OCI-LY1 (cell line): ENCODE data around the gene KLHL15.

Source experiments
- H2AFZ ChIP-seq: fragments of 200-600 bp; sonication (generic), shearing (Covaris generic); 2 replicates; pipeline ENCODE4 v1.6.0; 2014; ENCODE audit warnings: antibody characterized with exemption, mild to moderate bottlenecking, low read length
- H3F3A ChIP-seq: fragments of 200-600 bp; sonication (generic), shearing (Covaris generic); 2 replicates; pipeline ENCODE4 v1.6.0; 2014; ENCODE audit warnings: mild to moderate bottlenecking, antibody characterized with exemption, low read length, moderate library complexity; ENCODE audit not compliant: insufficient read depth
- H3K27ac ChIP-seq: fragments of 200-600 bp; sonication (generic); 2 replicates; pipeline ENCODE4 v1.5.1; 2014; ENCODE audit warnings: low read length, mixed run types, mild to moderate bottlenecking, low read depth; ENCODE audit not compliant: poor library complexity, severe bottlenecking
- H3K27me3 ChIP-seq: fragments of 200-600 bp; sonication (generic); 2 replicates; pipeline ENCODE4 v1.6.0; 2014; ENCODE audit warnings: antibody characterized with exemption, mild to moderate bottlenecking, low read length, moderate library complexity; ENCODE audit not compliant: insufficient read depth
- H3K36me3 ChIP-seq: fragments of 200-600 bp; sonication (generic); 2 replicates; pipeline ENCODE4 v1.6.1; 2014; ENCODE audit warnings: mild to moderate bottlenecking, antibody characterized with exemption, low read length, moderate library complexity, mixed read lengths; ENCODE audit not compliant: insufficient read depth
- H3K4me1 ChIP-seq: fragments of 200-600 bp; sonication (generic); 2 replicates; pipeline ENCODE4 v1.5.1; 2014; ENCODE audit warnings: mild to moderate bottlenecking, low read length, moderate library complexity; ENCODE audit not compliant: insufficient read depth, severe bottlenecking
- H3K4me2 ChIP-seq: fragments of 200-600 bp; sonication (generic), shearing (Covaris generic); 2 replicates; pipeline ENCODE4 v1.6.1; 2014; ENCODE audit warnings: low read length
- H3K4me3 ChIP-seq: fragments of 200-600 bp; sonication (generic); 2 replicates; pipeline ENCODE4 v1.5.1; 2014; ENCODE audit warnings: low read length, low read depth, mild to moderate bottlenecking, mixed read lengths; ENCODE audit not compliant: poor library complexity, severe bottlenecking
- H3K79me2 ChIP-seq: fragments of 200-600 bp; shearing (Covaris generic); 2 replicates; pipeline ENCODE4 v1.6.1; 2016; ENCODE audit warnings: mixed run types, low read length, mixed read lengths; ENCODE audit not compliant: insufficient read depth
- H3K9ac ChIP-seq: fragments of 200-600 bp; sonication (generic), shearing (Covaris generic); 2 replicates; pipeline ENCODE4 v1.6.1; 2014; ENCODE audit warnings: mild to moderate bottlenecking, low read length, mixed read lengths
- H3K9me2 ChIP-seq: fragments of 200-600 bp; sonication (generic), shearing (Covaris generic); 2 replicates; pipeline ENCODE4 v1.6.1; 2014; ENCODE audit warnings: low read depth, mild to moderate bottlenecking, low read length, mixed read lengths
- H3K9me3 ChIP-seq: fragments of 200-600 bp; shearing (Covaris generic); 2 replicates; pipeline ENCODE4 v1.6.1; 2014; ENCODE audit warnings: low read length, mixed read lengths
- H4K20me1 ChIP-seq: fragments of 200-600 bp; sonication (generic), shearing (Covaris generic); 2 replicates; pipeline ENCODE4 v1.6.0; 2016; ENCODE audit warnings: mild to moderate bottlenecking, low read length; ENCODE audit not compliant: insufficient read depth
- CTCF ChIP-seq: fragments of 200-600 bp; sonication (generic), shearing (Covaris generic); IDR thresholded peaks from 2 replicates; pipeline ENCODE4 v1.5.1; 2017; ENCODE audit warnings: mild to moderate bottlenecking, antibody characterized with exemption, low read length, moderate library complexity, mixed read lengths
- EZH2 ChIP-seq: fragments of 200-600 bp; sonication (generic), shearing (Covaris generic); IDR thresholded peaks from 2 replicates; pipeline ENCODE4 v1.8.0; 2017; ENCODE audit warnings: borderline replicate concordance, mixed run types, mild to moderate bottlenecking, antibody characterized with exemption, low read length, moderate library complexity, mixed read lengths

Gene KLHL15

GRCh38 chrX:24017674-24018073, 9.3 kb downstream of the KLHL15 start:
- TF ChIP-seq CTCF (no peak), EZH2 (no peak)
- Histone ChIP-seq H4K20me1 (no peaks in the 10 kb centered on the region), H2AFZ (no peak overlapping the region), H3F3A (no peaks in the 10 kb centered on the region), H3K9me2 (no peaks in the 10 kb centered on the region), H3K27ac (no peak overlapping the region), H3K27me3 (no peaks in the 10 kb centered on the region), H3K79me2 (peaks cover 60% of the 10 kb centered on the region), H3K4me2 (no peak overlapping the region), H3K9me3 (no peaks in the 10 kb centered on the region), H3K9ac (no peak overlapping the region), H3K4me1 (peaks cover 39% of the 10 kb centered on the region), H3K4me3 (no peak overlapping the region), H3K36me3 (peaks cover 10% of the 10 kb centered on the region)

- peaks cover 48% of the 10 kb centered on the region for H3K79me2 ChIP-seq
- H3K9ac ChIP-seq: no peak overlapping the region; the same call in 1 of the 2 replicates
- no peaks in the 10 kb centered on the region for H3K9me2 ChIP-seq
- H3K4me2 ChIP-seq: peak overlapping the region; percentile 29; the same call in 1 of the 2 replicates
- TF ChIP-seq EZH2: no peak
- TF ChIP-seq CTCF: no peak
- H3K27me3 ChIP-seq: no peaks in the 10 kb centered on the region
- no peaks in the 10 kb centered on the region for H4K20me1 ChIP-seq
- no peaks in the 10 kb centered on the region for H3F3A ChIP-seq
- H3K36me3 ChIP-seq: peaks cover 3% of the 10 kb centered on the region; the same call in 1 of the 2 replicates
- H2AFZ ChIP-seq: no peak overlapping the region
- no peak overlapping the region for H3K27ac ChIP-seq
- peaks cover 15% of the 10 kb centered on the region for H3K4me1 ChIP-seq
- no peaks in the 10 kb centered on the region for H3K9me3 ChIP-seq
- H3K4me3 ChIP-seq: no peak overlapping the region
Measured at GRCh38 chrX:24014388-24015018, 12.5 kb downstream of the KLHL15 start.

- Histone ChIP-seq H3K4me2 (no peak overlapping the region), H3K4me1 (peaks cover 12% of the 10 kb centered on the region), H3K4me3 (no peak overlapping the region), H3F3A (no peaks in the 10 kb centered on the region), H3K36me3 (no peaks in the 10 kb centered on the region), H3K27me3 (no peaks in the 10 kb centered on the region), H3K9me3 (no peaks in the 10 kb centered on the region), H2AFZ (no peak overlapping the region), H3K27ac (no peak overlapping the region), H3K9me2 (no peaks in the 10 kb centered on the region), H3K79me2 (peaks cover 34% of the 10 kb centered on the region), H4K20me1 (no peaks in the 10 kb centered on the region), H3K9ac (no peak overlapping the region)
- TF ChIP-seq EZH2 (no peak), CTCF (no peak)
Measured at GRCh38 chrX:24012266-24012665, 14.7 kb downstream of the KLHL15 start.
